AG09319 (cell line): Measurements from ENCODE around the gene WFIKKN2.

Source experiments
- DNase-seq: peaks from one replicate; pipeline ENCODE4 v3.0.0-alpha.2; 2010; ENCODE audit warnings: low read depth; ENCODE audit errors: extremely low read depth
- CTCF ChIP-seq: IDR thresholded peaks from 2 replicates; pipeline ENCODE4 v1.5.1; 2011; ENCODE audit warnings: low read depth, mild to moderate bottlenecking, inconsistent platforms, low read length, moderate library complexity

The WFIKKN2 gene

GRCh38 chr17:50848039-50848438, 12.7 kb downstream of the WFIKKN2 start:
- no peak for TF ChIP-seq CTCF
- DNase-seq = no peak

GRCh38 chr17:50848711-50849110, 13.3 kb downstream of the WFIKKN2 start:
- no peak for DNase-seq
- TF ChIP-seq CTCF = no peak

GRCh38 chr17:50850640-50851039, 15.3 kb downstream of the WFIKKN2 start:
- TF ChIP-seq CTCF = no peak
- no peak for DNase-seq

- no peak for DNase-seq
- no peak for TF ChIP-seq CTCF
Measured at GRCh38 chr17:50853015-50853615, 17.7 kb downstream of the WFIKKN2 start.

- no peak for TF ChIP-seq CTCF
- no peak for DNase-seq
Measured at GRCh38 chr17:50853781-50854180, 18.4 kb downstream of the WFIKKN2 start.

GRCh38 chr17:50855708-50856330, 20.4 kb downstream of the WFIKKN2 start:
- TF ChIP-seq CTCF = no peak
- no peak for DNase-seq

- no peak for DNase-seq
Measured at GRCh38 chr17:50856431-50856830, 21.0 kb downstream of the WFIKKN2 start.

More at GRCh38 chr17:50856431-50856830, 21.0 kb downstream of the WFIKKN2 start:
- TF ChIP-seq CTCF = no peak
